ENCODE data around the gene POLA1.
"Not testable (repeated sequence)": the region's sequence is repeated elsewhere in the genome, so short reads cannot be mapped to it uniquely, and the experiment has no call there.

The POLA1 gene

GRCh38 chrX:24860140-24860539, 166.4 kb downstream of the POLA1 start:
- Mint-ChIP-seq H3K4me3 (no peak overlapping the region), H3K27ac (no peak overlapping the region), H3K4me1 (no peaks in the 10 kb centered on the region), H3K27me3 (no peaks in the 10 kb centered on the region), H3K36me3 (ENCODE audit: low read depth) (peaks cover 27% of the 10 kb centered on the region), H3K9me3 (no peaks in the 10 kb centered on the region)
- DNase-seq = no peak
- ATAC-seq = no peak

- H3K9me3 Mint-ChIP-seq = no peaks in the 10 kb centered on the region
- H3K27me3 Mint-ChIP-seq = no peaks in the 10 kb centered on the region
- no peak overlapping the region for H3K27ac Mint-ChIP-seq
- no peaks in the 10 kb centered on the region for H3K4me1 Mint-ChIP-seq
- ATAC-seq = no peak
- DNase-seq = no peak
- H3K36me3 Mint-ChIP-seq (ENCODE audit: low read depth) = peaks cover 22% of the 10 kb centered on the region
- no peak overlapping the region for H3K4me3 Mint-ChIP-seq
Measured at GRCh38 chrX:24862343-24862742, 168.6 kb downstream of the POLA1 start.

- ATAC-seq, H3K4me1 Mint-ChIP-seq, H3K27me3 Mint-ChIP-seq, H3K4me3 Mint-ChIP-seq, H3K27ac Mint-ChIP-seq, H3K9me3 Mint-ChIP-seq, DNase-seq: not testable (repeated sequence)
- peaks cover 23% of the 10 kb centered on the region for H3K36me3 Mint-ChIP-seq (ENCODE audit: low read depth)
Measured at GRCh38 chrX:24863779-24864178, 170.1 kb downstream of the POLA1 start.

GRCh38 chrX:24870143-24870542, 176.4 kb downstream of the POLA1 start:
- Mint-ChIP-seq H3K36me3 (ENCODE audit: low read depth) (peaks cover 11% of the 10 kb centered on the region), H3K4me1 (no peaks in the 10 kb centered on the region), H3K4me3 (no peak overlapping the region), H3K27ac (no peak overlapping the region), H3K27me3 (no peaks in the 10 kb centered on the region), H3K9me3 (no peaks in the 10 kb centered on the region)
- DNase-seq = no peak
- ATAC-seq = no peak

GRCh38 chrX:24874604-24875247, 181.0 kb downstream of the POLA1 start:
- H3K27me3 Mint-ChIP-seq = no peaks in the 10 kb centered on the region
- no peaks in the 10 kb centered on the region for H3K4me1 Mint-ChIP-seq
- no peaks in the 10 kb centered on the region for H3K9me3 Mint-ChIP-seq
- ATAC-seq (no peak), DNase-seq (no peak)
- H3K4me3 Mint-ChIP-seq = no peak overlapping the region
- H3K27ac Mint-ChIP-seq = no peak overlapping the region
- peaks cover 12% of the 10 kb centered on the region for H3K36me3 Mint-ChIP-seq (ENCODE audit: low read depth)

GRCh38 chrX:24876530-24877287, 183.0 kb downstream of the POLA1 start:
- Mint-ChIP-seq H3K4me1 (no peaks in the 10 kb centered on the region), H3K36me3 (ENCODE audit: low read depth) (peaks cover 16% of the 10 kb centered on the region), H3K9me3 (no peaks in the 10 kb centered on the region), H3K27me3 (no peaks in the 10 kb centered on the region), H3K27ac (no peak overlapping the region), H3K4me3 (no peak overlapping the region)
- ATAC-seq = no peak
- DNase-seq = no peak

GRCh38 chrX:24877288-24877664, 183.6 kb downstream of the POLA1 start:
- no peak overlapping the region for H3K27ac Mint-ChIP-seq
- H3K4me1 Mint-ChIP-seq = no peaks in the 10 kb centered on the region
- no peak for ATAC-seq
- no peaks in the 10 kb centered on the region for H3K9me3 Mint-ChIP-seq
- H3K36me3 Mint-ChIP-seq (ENCODE audit: low read depth) = peaks cover 18% of the 10 kb centered on the region
- H3K4me3 Mint-ChIP-seq = no peak overlapping the region
- DNase-seq = no peak
- no peaks in the 10 kb centered on the region for H3K27me3 Mint-ChIP-seq

- H3K9me3 Mint-ChIP-seq = no peaks in the 10 kb centered on the region
- DNase-seq (no peak), ATAC-seq (no peak)
- H3K36me3 Mint-ChIP-seq (ENCODE audit: low read depth) = peaks cover 18% of the 10 kb centered on the region
- no peaks in the 10 kb centered on the region for H3K27me3 Mint-ChIP-seq
- no peak overlapping the region for H3K27ac Mint-ChIP-seq
- no peaks in the 10 kb centered on the region for H3K4me1 Mint-ChIP-seq
- no peak overlapping the region for H3K4me3 Mint-ChIP-seq
Measured at GRCh38 chrX:24877854-24878650, 184.3 kb downstream of the POLA1 start.

- no peak for DNase-seq
- Mint-ChIP-seq H3K27me3 (no peaks in the 10 kb centered on the region), H3K27ac (no peak overlapping the region), H3K36me3 (ENCODE audit: low read depth) (peaks cover 17% of the 10 kb centered on the region), H3K9me3 (no peaks in the 10 kb centered on the region), H3K4me3 (no peak overlapping the region), H3K4me1 (no peaks in the 10 kb centered on the region)
- ATAC-seq = no peak
Measured at GRCh38 chrX:24879679-24880078, 186.0 kb downstream of the POLA1 start.

GRCh38 chrX:24886916-24887315, 193.2 kb downstream of the POLA1 start:
- Mint-ChIP-seq H3K9me3 (no peaks in the 10 kb centered on the region), H3K4me3 (no peak overlapping the region), H3K4me1 (peaks cover 4% of the 10 kb centered on the region), H3K36me3 (ENCODE audit: low read depth) (peaks cover 26% of the 10 kb centered on the region), H3K27me3 (no peaks in the 10 kb centered on the region), H3K27ac (no peak overlapping the region)
- ATAC-seq (no peak), DNase-seq (no peak)

- no peaks in the 10 kb centered on the region for H3K27me3 Mint-ChIP-seq
- peaks cover 41% of the 10 kb centered on the region for H3K36me3 Mint-ChIP-seq (ENCODE audit: low read depth)
- ATAC-seq (no peak), DNase-seq (no peak)
- peaks cover 9% of the 10 kb centered on the region for H3K4me1 Mint-ChIP-seq
- H3K4me3 Mint-ChIP-seq = no peak overlapping the region
- no peak overlapping the region for H3K27ac Mint-ChIP-seq
- H3K9me3 Mint-ChIP-seq = peaks cover 3% of the 10 kb centered on the region
Measured at GRCh38 chrX:24890677-24891076, 197.0 kb downstream of the POLA1 start.

GRCh38 chrX:24899391-24899790, 205.7 kb downstream of the POLA1 start:
- DNase-seq = no peak
- peaks cover 5% of the 10 kb centered on the region for H3K4me1 Mint-ChIP-seq

GRCh38 chrX:24900234-24900633, 206.5 kb downstream of the POLA1 start:
- DNase-seq (no peak), ATAC-seq (no peak)
- peaks cover 38% of the 10 kb centered on the region for H3K36me3 Mint-ChIP-seq (ENCODE audit: low read depth)
- no peak overlapping the region for H3K4me3 Mint-ChIP-seq
- H3K9me3 Mint-ChIP-seq = no peaks in the 10 kb centered on the region
- H3K27me3 Mint-ChIP-seq = no peaks in the 10 kb centered on the region
- peaks cover 2% of the 10 kb centered on the region for H3K4me1 Mint-ChIP-seq
- no peak overlapping the region for H3K27ac Mint-ChIP-seq

More at GRCh38 chrX:24899391-24899790, 205.7 kb downstream of the POLA1 start:
- Mint-ChIP-seq H3K9me3 (no peaks in the 10 kb centered on the region), H3K27me3 (no peaks in the 10 kb centered on the region), H3K36me3 (ENCODE audit: low read depth) (peaks cover 34% of the 10 kb centered on the region), H3K4me3 (no peak overlapping the region), H3K27ac (no peak overlapping the region)
- ATAC-seq = no peak

GRCh38 chrX:24902806-24903205, 209.1 kb downstream of the POLA1 start:
- no peaks in the 10 kb centered on the region for H3K9me3 Mint-ChIP-seq
- H3K4me3 Mint-ChIP-seq = no peak overlapping the region
- peaks cover 30% of the 10 kb centered on the region for H3K36me3 Mint-ChIP-seq (ENCODE audit: low read depth)
- DNase-seq (no peak), ATAC-seq (no peak)
- H3K4me1 Mint-ChIP-seq = no peaks in the 10 kb centered on the region
- H3K27me3 Mint-ChIP-seq = no peaks in the 10 kb centered on the region
- H3K27ac Mint-ChIP-seq = no peak overlapping the region

- no peaks in the 10 kb centered on the region for H3K27me3 Mint-ChIP-seq
- H3K4me3 Mint-ChIP-seq = no peak overlapping the region
- peaks cover 12% of the 10 kb centered on the region for H3K36me3 Mint-ChIP-seq (ENCODE audit: low read depth)
- no peaks in the 10 kb centered on the region for H3K9me3 Mint-ChIP-seq
- H3K4me1 Mint-ChIP-seq = peaks cover 12% of the 10 kb centered on the region
- no peak for DNase-seq
- ATAC-seq = no peak
- no peak overlapping the region for H3K27ac Mint-ChIP-seq
Measured at GRCh38 chrX:24918715-24919114, 225.0 kb downstream of the POLA1 start.
